Keratinocyte (primary cell): ENCODE data around the gene SUN5. TPM values are rescaled to one million over a fixed set of nuclear protein-coding genes. Genes with fewer than 3 reads are reported as not detected.
"Not testable (repeated sequence)": the region's sequence is repeated elsewhere in the genome, so short reads cannot be mapped to it uniquely, and the experiment has no call there.

Source experiments
- DNase-seq: peaks from one replicate; pipeline ENCODE4 v3.0.0-alpha.2; 2011; ENCODE audit warnings: low read depth, missing footprints, low spot score
- FAIRE-seq: peaks from 2 replicates; lab custom pipeline; 2011; peaks lifted over from hg19 to GRCh38; lab: Jason Lieb, UNC
- H2AFZ ChIP-seq: 2 replicates; pipeline ENCODE4 v1.6.0; 2012; ENCODE audit warnings: low read length, control low read depth, inconsistent platforms; ENCODE audit not compliant: control insufficient read depth
- H3K27ac ChIP-seq: 2 replicates; pipeline ENCODE4 v1.5.1; 2011; ENCODE audit warnings: low read length; ENCODE audit not compliant: control insufficient read depth, insufficient read depth
- H3K27me3 ChIP-seq: 3 replicates; pipeline ENCODE4 v1.6.0; 2011; ENCODE audit warnings: low read length; ENCODE audit not compliant: control insufficient read depth, insufficient read depth; ENCODE audit errors: extremely low read depth
- H3K36me3 ChIP-seq, 2 experiments: 2 replicates in 1 of 2; 3 replicates in 1 of 2; pipeline ENCODE4 v1.5.1; 2011; ENCODE audit warnings: low read length in 2 of 2, mild to moderate bottlenecking in 1 of 2; ENCODE audit not compliant: control insufficient read depth in 2 of 2, insufficient read depth in 2 of 2; ENCODE audit errors: extremely low read depth in 1 of 2
- H3K4me1 ChIP-seq: 3 replicates; pipeline ENCODE4 v1.5.1; 2011; ENCODE audit warnings: low read length; ENCODE audit not compliant: control insufficient read depth, insufficient read depth; ENCODE audit errors: extremely low read depth
- H3K4me2 ChIP-seq: 3 replicates; pipeline ENCODE4 v1.6.0; 2011; ENCODE audit warnings: low read depth, low read length; ENCODE audit not compliant: control insufficient read depth, insufficient read depth; ENCODE audit errors: extremely low read depth
- H3K4me3 ChIP-seq, 3 experiments: fragments of 200-600 bp in 1 of 3; sonication (generic) in 1 of 3; 2 replicates in 2 of 3; 3 replicates in 1 of 3; pipeline ENCODE4 v1.5.1; 2011 to 2016; ENCODE audit warnings: low read length in 3 of 3, mild to moderate bottlenecking in 3 of 3, control low read depth in 2 of 3, inconsistent platforms in 1 of 3, low read depth in 1 of 3, mixed read lengths in 1 of 3, mixed run types in 1 of 3, moderate library complexity in 1 of 3; ENCODE audit not compliant: control insufficient read depth in 2 of 3, insufficient read depth in 2 of 3; ENCODE audit errors: extremely low read depth in 1 of 3
- H3K79me2 ChIP-seq: 2 replicates; pipeline ENCODE4 v1.6.0; 2012; ENCODE audit warnings: low read length; ENCODE audit not compliant: control insufficient read depth, insufficient read depth
- H3K9ac ChIP-seq: 3 replicates; pipeline ENCODE4 v1.6.0; 2011; ENCODE audit warnings: low read length; ENCODE audit not compliant: control insufficient read depth, insufficient read depth; ENCODE audit errors: extremely low read depth
- H3K9me1 ChIP-seq: 3 replicates; pipeline ENCODE4 v1.6.0; 2011; ENCODE audit warnings: low read length; ENCODE audit not compliant: control insufficient read depth, insufficient read depth; ENCODE audit errors: extremely low read depth
- H3K9me3 ChIP-seq: 2 replicates; pipeline ENCODE4 v1.5.1; 2012; ENCODE audit warnings: low read depth, low read length; ENCODE audit not compliant: control insufficient read depth
- H4K20me1 ChIP-seq: 3 replicates; pipeline ENCODE4 v1.6.0; 2011; ENCODE audit warnings: low read length; ENCODE audit not compliant: control insufficient read depth, insufficient read depth; ENCODE audit errors: extremely low read depth
- CTCF ChIP-seq, 3 experiments: IDR thresholded peaks in 1 of 3; conservative IDR thresholded peaks in 1 of 3; optimal IDR thresholded peaks in 1 of 3; 2 replicates in 2 of 3; 3 replicates in 1 of 3; pipeline versions ENCODE3 to v1.5.1; 2011; ENCODE audit warnings: low read length in 3 of 3, mild to moderate bottlenecking in 3 of 3, moderate library complexity in 2 of 3, control low read depth in 1 of 3, inconsistent platforms in 1 of 3; ENCODE audit not compliant: insufficient read depth in 2 of 3; ENCODE audit errors: extremely low read depth in 1 of 3
- EZH2 ChIP-seq: IDR thresholded peaks from one replicate; pipeline ENCODE4 v1.6.1; 2012; ENCODE audit warnings: inconsistent platforms, mild to moderate bottlenecking, low read length, moderate library complexity
- dilution Hi-C: fragments of 300-500 bp; cut with MboI; formaldehyde crosslinking; loops from one replicate; pipeline ENCODE4 v1.7.0; 2020; ENCODE audit warnings: low sequenced_read_pairs; ENCODE audit not compliant: extremely low pct_ligation_motif_present
- polyA plus RNA-seq, 5 experiments: library from polyadenylated mRNA; depleted of rRNA in 3 of 5; stranded (reverse) in 3 of 5; stranded (forward) in 1 of 5; unstranded in 1 of 5; fragments of >200 nt; gene quantifications; 1 replicate in 1 of 5; 2 replicates in 3 of 5; 3 replicates in 1 of 5; pipeline versions ENCODE4 v1.2.1 to v1.2.3, GENCODE V29; 2011 to 2012; ENCODE audit warnings: missing spikeins in 2 of 5, low read depth in 1 of 5, low replicate concordance in 1 of 5

Gene SUN5
- polyA plus RNA-seq, 1 donor (not counting 4 experiments of a cell fraction or from before 2014, with no cell fraction given) = not detected

- Histone ChIP-seq H3K27me3 (no peaks in the 10 kb centered on the region), H3K4me3 (no peak overlapping the region), H3K27ac (no peak overlapping the region), H4K20me1 (no peaks in the 10 kb centered on the region), H3K9me3 (no peaks in the 10 kb centered on the region), H3K9me1 (no peaks in the 10 kb centered on the region), H3K4me1 (no peaks in the 10 kb centered on the region), H3K36me3 (no peaks in the 10 kb centered on the region), H3K9ac (no peak overlapping the region), H2AFZ (no peak overlapping the region), H3K4me2 (no peak overlapping the region), H3K79me2 (no peaks in the 10 kb centered on the region)
- dilution Hi-C loops = no loop called here
- FAIRE-seq (no peak), DNase-seq (no peak)
- TF ChIP-seq EZH2 (no peak), CTCF (optimal IDR thresholded peaks at IDR 0.05 in 1 of 3, IDR thresholded peaks at IDR 0.05 in 1 of 3, conservative IDR thresholded peaks at IDR 0.05 in 1 of 3; ENCODE audit: extremely low read depth in 1 of 3, insufficient read depth in 2 of 3, low read length in 3 of 3) (no peak)
These were observed 28.2 kb downstream of the SUN5 start for GRCh38 chr20:32975698-32976674.

GRCh38 chr20:32975121-32975520 lies 29.1 kb downstream of the SUN5 start:
- H2AFZ ChIP-seq, H3K4me1 ChIP-seq, dilution Hi-C loops, H3K9me3 ChIP-seq, H3K79me2 ChIP-seq, H3K27me3 ChIP-seq, H3K4me3 ChIP-seq, H3K27ac ChIP-seq, H3K9me1 ChIP-seq, DNase-seq, H3K4me2 ChIP-seq, H3K9ac ChIP-seq, H4K20me1 ChIP-seq, H3K36me3 ChIP-seq, FAIRE-seq: not testable (repeated sequence)

GRCh38 chr20:32974204-32975064 lies 29.8 kb downstream of the SUN5 start:
- H3K9me3 ChIP-seq, H3K4me2 ChIP-seq, dilution Hi-C loops, H3K27ac ChIP-seq, FAIRE-seq, H4K20me1 ChIP-seq, H3K4me3 ChIP-seq, H3K36me3 ChIP-seq, DNase-seq, H3K9me1 ChIP-seq, H3K4me1 ChIP-seq, H3K79me2 ChIP-seq, H3K9ac ChIP-seq, H2AFZ ChIP-seq, H3K27me3 ChIP-seq: not testable (repeated sequence)
